HG03432 (cell line): ENCODE data around the gene STRC.
"Not testable (repeated sequence)": the region's sequence is repeated elsewhere in the genome, so short reads cannot be mapped to it uniquely, and the experiment has no call there.

Source experiments
- ATAC-seq: cut with Tn5 transposase; IDR thresholded peaks from one replicate; pipeline ENCODE4 v1.9.1; 2021; ENCODE audit warnings: mild to moderate bottlenecking, moderate library complexity; ENCODE audit not compliant: unreplicated experiment

The STRC gene

DNA sequence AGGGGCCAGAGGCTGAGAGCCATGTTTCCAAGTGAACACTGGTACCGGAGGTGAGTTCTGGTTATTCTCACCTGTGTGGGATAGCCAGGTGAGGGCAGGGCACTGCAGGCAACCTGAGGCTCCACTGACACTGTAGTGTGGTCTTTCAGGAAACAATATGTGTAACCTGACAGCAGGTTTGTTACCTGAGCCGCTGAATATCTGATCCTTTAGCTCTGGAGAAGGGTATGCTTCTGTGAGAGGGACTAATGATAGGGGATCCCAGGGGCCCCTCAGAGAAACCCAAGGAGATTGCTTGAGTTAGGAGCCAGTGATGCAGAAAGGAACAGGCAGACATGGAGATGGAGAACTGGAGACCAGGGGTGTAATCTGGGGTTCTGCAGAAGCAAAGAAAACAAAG lies at the start of gene STRC:
TSS of gene STRC (minus strand) at position 101 of the 400 bp plus-strand sequence. CDS start at position 23, 78 bp downstream.
- not testable (repeated sequence) for ATAC-seq

DNA sequence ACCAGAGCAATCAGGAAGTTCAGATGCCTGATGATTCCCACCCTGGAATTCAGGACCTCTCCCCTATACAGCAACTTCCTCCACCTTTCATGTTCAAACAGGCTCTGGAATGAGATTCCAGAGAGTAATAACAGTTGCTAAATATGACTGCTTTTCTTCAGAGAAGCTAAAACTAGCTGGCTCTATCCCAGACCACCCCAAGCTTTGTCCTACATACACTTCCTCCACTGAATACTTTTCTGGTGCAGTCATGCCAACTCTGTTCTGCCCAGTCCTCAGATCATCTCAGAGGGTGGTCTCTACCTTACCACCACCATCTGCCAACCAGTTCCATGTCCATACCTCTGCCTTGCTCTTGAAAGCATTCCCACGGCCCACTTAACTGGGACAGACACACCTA lies 47.6 kb upstream of the STRC start:
- not testable (repeated sequence) for ATAC-seq

DNA sequence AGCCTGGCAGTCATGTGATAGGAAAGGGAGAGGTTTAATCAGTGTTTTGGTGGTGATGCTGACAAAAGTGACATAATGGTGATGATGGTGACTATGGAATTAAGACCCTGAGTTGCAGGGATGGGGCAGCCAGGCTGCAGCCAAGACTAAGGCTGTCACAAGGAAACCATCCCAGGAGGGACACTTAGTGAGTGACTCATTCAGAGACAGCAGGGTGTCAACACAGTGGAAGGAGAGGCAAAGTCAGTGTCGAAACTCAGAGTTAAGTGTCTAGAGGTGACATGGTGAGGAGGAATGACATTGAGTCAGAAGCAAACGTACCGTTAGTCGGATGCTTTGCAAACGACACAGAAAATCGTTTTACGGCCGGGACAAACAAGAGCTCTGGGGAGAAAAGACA lies 44.7 kb upstream of the STRC start:
- ATAC-seq: not testable (repeated sequence)

DNA sequence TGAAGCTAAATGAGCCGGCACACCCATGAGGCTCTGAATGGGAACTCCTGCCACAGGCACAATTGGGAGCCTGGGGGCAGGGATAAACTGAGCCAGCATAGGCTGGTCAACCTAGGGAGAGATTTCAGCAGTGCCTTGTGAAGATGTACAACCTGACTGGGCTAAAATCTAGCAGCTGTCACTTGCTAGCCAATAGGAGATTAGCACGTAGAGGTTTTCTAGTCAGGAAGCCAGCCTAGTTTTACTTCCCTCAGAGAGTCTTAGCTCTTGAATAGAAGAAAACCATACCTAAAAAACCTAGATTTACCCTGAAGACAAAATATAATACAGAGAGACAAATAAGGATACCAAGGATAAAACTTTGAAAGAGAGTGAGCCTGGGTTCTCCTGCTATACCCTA lies 43.7 kb upstream of the STRC start:
- not testable (repeated sequence) for ATAC-seq

DNA sequence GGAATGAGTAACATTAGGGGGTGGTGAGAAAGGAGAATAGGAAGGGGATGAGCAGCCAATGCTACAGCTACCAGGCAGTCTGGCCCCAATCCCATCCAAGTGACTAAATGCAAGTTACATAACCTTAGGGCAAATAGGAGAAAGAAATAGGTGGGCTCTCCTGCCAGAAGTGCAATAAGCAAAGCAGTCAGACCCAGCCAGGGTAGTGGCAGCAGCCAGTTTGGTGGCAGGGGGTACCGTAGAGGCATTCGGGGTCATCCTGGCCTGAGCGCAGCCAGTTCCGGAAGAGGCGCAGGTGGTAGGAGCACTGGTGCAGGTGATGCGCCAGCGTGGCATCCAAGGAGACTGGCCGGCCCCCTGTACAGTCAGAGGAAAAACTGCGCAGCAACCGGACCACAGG lies 41.1 kb upstream of the STRC start:
- not testable (repeated sequence) for ATAC-seq

DNA sequence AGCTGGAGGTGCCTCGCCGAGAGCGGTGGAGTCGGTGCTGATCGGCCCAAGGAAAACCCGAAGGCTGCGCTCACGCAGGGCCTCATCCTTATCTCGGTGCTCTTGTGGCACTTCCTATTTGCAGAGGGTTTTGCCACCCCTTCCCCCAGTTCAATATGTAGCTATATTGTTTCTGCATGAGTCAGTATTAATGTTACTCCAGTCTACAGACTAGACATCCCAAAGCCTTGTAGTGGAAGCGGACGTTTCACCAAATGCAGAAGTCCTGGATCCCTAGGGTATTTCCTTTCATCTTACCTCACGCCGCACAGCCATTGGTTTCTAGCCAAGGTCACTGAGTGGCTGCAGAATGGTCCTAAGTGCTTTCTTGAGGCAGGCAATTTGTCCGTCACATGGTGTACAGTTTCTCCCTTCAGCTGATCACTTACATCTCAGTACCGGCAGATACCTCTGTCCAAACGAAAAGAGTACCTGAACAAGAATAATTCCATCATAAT lies 30.9 kb upstream of the STRC start:
- not testable (repeated sequence) for ATAC-seq

DNA sequence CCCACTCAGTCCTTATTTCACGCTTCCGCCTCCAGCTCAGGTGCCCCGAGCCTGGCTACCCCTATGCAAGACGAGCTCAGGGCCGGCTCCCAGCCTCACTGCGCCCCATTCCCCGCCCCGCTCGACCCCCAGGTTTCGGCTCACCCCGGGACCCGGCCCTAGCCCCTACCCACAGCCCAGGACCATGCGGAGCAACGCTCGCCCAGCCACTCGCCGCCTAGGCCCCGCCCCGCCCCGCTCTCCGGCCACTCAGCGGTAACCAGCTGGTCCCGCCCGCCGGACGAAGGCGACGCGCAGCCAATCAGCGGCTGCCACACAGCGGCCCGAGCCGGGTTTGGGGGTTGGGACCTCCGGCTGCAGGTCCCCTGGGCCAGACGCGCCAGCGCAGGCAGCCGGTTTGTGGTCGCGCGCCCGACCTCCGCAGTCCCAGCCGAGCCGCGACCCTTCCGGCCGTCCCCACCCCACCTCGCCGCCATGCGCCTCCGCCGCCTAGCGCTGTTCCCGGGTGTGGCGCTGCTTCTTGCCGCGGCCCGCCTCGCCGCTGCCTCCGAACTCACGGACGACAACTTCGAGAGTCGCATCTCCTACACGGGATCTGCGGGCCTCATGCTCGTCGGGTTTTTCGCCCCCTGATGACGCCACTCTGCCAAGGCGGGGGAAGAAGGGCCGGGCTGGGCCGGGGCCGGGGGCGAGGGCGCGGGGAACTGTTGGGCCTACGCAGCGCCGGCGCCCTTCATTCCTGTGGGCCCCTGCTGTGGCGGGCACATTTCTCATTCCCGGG lies 30.2 kb upstream of the STRC start, which contains the start of gene CATSPER2:
TSS of gene CATSPER2 (minus strand) at position 196 of the 781 bp plus-strand sequence. CDS start 783 bp downstream, outside the sequence.
- ATAC-seq: no peak

DNA sequence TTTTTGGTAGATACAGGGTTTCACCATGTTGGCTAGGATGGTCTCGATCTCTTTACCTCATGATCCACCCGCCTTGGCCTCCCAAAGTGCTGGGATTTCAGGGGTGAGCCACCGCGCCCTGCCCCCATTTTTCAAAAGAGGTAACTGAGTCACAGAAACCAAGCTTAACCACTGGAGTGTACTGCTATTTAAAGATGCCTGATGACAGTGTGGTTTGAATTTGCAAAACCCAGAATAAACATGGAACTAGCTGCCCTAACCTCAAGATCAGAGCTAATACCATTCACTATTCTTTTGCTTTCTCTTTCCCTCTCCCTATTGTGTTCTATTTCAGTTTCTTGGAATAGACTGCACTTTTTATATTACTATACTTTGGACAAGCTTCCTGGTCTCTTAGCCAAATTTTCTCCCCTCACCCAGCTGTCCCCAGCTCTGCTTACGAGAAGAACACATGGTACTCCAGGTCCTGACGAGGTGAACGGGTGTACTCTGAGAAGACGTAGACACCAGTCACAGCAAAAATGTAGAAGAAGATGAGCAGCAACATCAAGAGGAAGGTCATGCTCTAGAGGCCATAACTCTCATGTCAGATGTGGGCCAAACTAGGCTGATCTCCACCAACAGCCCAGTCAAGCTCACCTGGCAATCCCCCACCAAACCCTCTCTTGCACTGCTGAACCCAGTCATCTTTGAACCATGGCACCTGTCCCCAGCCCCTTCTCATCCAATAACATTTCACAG lies 20.0 kb upstream of the STRC start:
- peak; percentile 63 for ATAC-seq

DNA sequence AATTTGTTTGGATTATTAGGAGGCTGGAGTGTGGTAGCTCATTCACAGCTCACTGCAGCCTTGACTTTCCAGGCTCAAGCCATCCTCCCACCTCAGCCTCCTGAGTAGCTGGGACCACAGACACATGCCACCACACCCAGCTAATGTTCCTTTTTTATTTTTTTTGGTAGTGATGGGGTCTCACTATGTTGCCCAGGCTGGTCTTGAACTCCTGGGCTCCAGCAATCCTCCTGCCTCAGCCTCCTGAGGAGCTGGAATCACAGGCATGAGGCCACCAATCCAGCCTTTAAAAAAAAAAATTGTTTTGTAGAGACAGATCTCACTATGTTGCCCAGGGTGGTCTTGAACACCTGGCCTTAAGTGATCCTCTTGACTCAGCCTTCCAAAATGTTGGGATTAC lies 8.3 kb upstream of the STRC start:
- not testable (repeated sequence) for ATAC-seq

DNA sequence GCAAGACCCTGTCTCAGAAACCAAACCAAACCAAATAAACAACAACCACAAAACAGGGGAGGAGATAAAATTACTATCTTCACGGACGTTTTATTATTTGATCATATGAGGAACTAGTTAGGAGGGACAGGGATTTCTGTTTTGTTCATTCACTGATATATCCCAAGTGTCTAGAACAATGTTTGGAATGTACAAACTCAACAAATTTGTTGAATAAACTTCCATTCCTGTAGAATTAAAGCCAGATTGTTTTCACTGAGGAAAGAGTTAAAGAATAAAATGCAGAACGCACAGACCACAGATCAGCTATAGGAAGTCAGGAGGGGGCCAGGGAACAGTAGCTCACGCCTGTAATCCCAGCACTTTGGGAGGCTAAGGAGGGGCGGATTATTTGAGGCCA lies 6.5 kb upstream of the STRC start:
- ATAC-seq: no peak

DNA sequence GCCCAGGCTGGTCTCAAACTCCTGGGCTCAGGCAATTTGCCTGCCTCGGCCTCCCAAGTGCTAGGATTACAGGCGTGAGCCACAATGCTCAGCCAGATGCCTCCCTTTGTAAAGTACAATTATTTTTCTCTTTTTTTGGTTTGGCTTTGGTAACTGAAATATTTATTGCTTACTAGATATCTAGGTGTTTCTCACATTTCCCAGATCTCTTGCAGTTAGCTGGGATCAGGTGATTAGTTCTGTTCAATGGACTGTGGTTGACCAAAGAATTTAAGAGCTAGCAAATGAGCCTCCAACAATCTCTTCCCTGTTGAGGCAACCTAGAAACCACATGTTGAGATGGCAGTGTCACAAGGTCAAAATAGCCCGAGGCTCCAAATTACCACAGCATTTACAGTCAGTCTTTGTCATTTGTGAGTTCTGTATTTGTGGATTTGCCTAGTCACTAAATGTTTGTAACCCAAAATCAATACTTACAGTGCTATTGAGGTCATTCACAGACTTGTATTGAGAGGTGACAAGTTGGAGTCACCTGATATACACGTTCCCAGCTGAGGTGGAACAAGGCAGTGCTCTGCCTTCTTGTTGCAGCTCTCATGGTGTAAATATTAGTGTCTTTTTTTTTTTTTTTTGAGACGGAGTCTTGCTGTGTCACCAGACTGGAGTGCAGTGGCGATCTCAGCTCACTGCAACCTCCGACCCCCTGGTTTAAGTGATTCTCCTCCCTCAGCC lies 3.6 kb upstream of the STRC start:
- not testable (repeated sequence) for ATAC-seq

DNA sequence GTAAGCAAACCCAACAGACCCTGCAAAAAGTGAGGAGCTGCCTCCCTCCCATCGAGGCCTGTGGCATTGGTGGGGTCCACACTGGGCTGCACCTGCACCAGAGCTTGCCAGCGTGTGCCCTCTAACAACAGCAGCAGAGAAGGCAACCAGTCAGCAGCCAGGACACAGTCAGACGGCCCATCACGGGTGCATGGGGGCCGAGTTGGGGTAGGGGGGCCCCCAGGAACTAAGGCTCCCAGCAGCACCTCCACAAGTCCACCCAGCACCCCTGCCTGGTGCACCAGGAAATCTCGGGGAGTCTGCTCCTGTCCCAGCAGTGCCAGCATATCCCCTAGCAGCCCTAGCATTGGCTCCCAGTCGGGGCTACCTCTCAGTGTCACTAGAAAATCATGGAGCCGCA lies 850 bp downstream of the STRC start:
- ATAC-seq: not testable (repeated sequence)

DNA sequence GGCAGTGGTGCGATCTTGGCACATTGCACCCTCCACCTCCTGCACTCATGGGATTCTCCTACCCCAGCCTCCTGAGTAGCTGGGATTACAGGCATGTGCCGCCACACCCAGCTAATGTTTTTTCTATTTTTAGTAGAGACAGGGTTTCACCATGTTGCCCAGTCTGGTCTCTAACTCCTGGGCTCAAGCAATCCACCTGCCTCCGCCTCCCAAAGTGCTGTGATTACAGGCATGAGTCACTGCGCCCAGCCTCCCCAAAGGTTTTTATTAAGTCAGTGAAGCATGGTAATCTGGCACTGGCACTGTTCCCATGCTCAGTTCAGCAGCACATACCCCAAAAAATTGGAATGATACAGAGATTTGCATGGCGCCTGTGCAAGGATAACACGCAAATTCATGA lies 16.4 kb downstream of the STRC start:
- not testable (repeated sequence) for ATAC-seq

DNA sequence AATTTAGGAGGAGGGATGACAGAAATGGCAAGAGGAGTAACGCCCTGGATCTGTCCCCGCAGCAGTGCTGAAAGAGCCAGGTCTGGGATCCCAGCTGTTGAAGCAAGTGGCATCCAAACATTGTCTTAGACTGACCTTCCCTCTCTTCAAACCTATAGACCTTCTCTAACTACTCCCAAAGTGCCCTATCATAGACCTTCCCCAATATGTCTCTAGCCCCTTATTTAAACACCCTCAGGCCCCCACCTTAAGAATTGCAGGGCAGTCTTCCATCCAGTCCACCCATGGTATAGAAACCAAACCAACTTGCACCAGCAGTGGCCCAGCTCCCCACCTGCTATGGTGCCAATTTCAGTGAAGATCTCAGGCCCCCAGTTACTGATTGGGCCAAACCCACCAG lies 18.4 kb downstream of the STRC start:
- ATAC-seq: not testable (repeated sequence)

DNA sequence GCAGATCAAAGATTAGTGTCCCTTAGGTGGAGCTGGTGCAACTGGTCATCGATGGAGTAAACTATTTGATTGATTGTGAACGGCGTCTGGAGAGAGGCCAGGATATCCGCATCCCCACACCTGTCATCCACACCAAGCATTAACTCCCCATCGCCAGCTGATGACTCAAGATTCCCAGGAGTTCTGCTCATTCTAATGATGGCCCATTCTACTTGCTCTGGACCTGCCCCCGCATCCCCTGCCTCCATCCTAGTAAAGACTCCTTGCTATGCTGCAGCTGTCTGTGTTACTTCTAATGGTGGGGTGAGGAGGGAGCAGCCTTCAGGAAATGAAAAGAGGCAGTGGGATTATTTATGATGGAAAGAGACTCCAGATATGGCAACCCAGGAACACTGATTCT lies 19.5 kb downstream of the STRC start:
- ATAC-seq: not testable (repeated sequence)

DNA sequence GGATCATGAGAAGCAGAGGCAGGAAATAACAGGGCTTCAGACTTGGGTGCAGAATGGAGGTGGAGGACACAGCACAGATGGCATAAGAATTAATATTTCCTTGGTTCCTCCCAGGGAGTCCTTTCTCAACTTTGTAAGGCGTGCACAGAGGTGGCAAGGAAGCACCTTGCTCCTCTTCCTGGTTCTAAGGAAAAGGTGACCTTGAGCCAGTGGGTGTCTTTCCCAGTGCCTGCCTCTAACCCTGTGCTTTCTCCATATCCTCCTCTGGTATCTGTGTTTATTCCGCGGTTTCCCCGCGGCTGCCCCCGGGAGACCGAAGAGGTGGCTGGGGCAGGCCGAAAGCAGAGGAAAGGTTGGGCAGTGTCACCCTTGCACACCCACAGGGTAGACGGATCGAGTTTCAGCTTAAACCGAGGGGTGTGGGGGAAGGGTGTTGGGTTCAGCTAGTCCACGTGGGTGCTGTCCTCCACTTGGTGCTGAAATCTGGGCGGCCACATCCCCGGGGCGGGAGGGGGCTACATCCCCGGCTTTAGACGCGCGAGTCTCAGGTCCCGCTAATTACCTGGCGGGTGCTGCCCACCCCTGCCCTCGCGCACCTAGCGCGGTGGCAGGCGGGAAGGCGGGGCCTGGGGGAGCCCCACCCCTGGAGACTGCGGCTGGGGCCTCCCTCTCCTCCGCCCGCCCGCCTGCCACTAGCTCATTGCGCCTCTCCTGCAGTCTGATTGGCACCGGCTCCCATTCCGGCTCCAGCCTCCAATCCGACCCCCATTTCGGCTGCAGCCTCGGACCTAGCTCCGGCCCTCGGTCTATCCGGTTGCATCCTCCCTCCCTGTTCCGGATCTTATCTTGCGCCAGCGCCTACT lies 25.0 kb downstream of the STRC start, which contains the start of gene CKMT1B:
TSS of gene CKMT1B (plus strand) at position 700 of the 863 bp plus-strand sequence. CDS start 192 bp downstream, outside the sequence.
- ATAC-seq: not testable (repeated sequence)

DNA sequence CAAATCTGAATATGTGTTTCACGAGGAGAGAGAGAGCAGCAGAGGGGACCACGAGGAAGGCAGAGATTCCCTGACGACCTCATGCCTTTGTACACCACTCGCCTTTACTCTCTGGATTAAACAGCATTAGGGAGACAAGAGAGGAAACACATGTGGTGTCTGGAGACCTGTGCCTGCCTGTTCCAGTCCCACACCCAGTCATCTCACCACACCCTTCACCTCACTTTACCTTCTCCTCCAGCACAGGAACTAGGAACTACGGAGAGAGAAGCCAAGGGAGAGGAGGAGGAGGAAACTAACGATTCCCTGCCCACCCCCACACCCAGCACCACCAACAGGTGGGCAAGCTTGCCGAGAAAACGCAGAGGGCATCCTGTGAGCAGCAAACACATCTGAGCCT lies 25.8 kb downstream of the STRC start:
- not testable (repeated sequence) for ATAC-seq

DNA sequence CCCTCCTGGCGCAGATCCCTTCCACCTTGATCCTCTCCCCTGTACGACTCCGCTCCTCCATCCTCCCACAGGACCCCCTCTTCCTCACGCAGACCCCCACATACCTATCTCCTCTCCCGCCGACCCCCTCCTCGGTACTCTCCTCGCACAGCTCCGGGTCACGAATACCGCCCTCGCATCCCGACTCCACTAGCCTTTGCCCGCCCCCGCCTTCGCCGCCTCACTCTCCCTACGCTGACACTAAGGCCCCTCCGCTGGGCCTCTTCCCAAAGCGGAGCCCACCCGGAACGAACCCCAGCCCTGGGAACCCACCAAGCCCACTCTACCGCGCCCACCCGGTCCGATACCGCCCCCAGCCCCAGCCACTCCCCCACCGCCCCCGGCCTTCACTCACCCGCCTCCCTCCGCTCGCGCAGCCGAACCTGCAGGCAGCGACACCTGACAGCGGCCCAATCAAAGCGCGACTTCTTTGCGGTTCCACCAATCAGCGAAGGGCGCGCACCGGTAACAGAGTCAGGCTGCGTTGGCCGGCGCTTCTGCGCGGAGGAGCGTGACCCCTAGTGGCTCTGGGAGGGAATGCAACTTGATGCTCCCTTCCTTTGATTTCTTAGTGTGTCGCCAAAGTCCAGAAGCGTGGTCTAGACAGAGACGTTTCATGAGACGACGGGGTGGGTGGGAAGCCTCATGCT lies 28.7 kb downstream of the STRC start, which contains the start of gene PPIP5K1:
TSS of gene PPIP5K1 (minus strand) at position 431 of the 689 bp plus-strand sequence. CDS start 5,704 bp downstream, outside the sequence.
- ATAC-seq: peak; percentile 97

DNA sequence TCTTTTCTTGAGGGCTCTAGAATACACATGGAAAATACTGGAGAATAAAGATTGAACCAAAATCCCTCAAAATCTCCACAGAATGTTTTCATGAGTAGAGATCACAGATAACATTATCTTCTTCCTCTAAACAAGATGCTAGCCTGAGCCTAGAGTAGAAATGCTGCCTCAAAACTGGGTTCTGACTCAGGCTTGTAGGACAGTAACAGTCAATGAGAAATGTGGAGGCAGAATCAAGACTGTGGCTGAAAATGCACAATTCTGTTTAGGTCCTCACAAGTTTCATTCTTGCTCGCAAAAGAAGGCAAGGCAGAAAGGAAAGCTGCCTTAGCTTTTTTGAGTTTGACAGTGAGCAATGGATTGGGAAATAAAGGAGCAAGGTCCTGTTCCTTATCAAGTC lies 44.0 kb downstream of the STRC start:
- not testable (repeated sequence) for ATAC-seq
